ENCODE measurements around the gene MYL7.
"Not testable (repeated sequence)": the region's sequence is repeated elsewhere in the genome, so short reads cannot be mapped to it uniquely, and the experiment has no call there.

MYL7 gene

GRCh38 chr7:44141221-44141850, at the start of gene MYL7:
TSS of gene MYL7 (minus strand) at chr7:44141332. CDS start at chr7:44141305, 27 bp downstream.
- no peak for DNase-seq

- no peak for DNase-seq
Observed at GRCh38 chr7:44189993-44190872, 49.1 kb upstream of the MYL7 start.

- DNase-seq, result no peak
Observed at GRCh38 chr7:44189286-44189992, 48.3 kb upstream of the MYL7 start, which contains the start of gene GCK. TSS of gene GCK (minus strand) at chr7:44189439. CDS start at chr7:44188953, 486 bp downstream.

GRCh38 chr7:44188480-44189225, 47.5 kb upstream of the MYL7 start:
- DNase-seq, result no peak

GRCh38 chr7:44187636-44188416, 46.7 kb upstream of the MYL7 start:
- DNase-seq, result no peak

- no peak for DNase-seq
Observed at GRCh38 chr7:44186736-44187135, 45.6 kb upstream of the MYL7 start.

- no peak for DNase-seq
Observed at GRCh38 chr7:44185729-44186128, 44.6 kb upstream of the MYL7 start.

GRCh38 chr7:44184873-44185446, 43.8 kb upstream of the MYL7 start:
- DNase-seq, result no peak

GRCh38 chr7:44184206-44184872, 43.2 kb upstream of the MYL7 start:
- DNase-seq, result no peak

GRCh38 chr7:44183386-44183785, 42.3 kb upstream of the MYL7 start:
- no peak for DNase-seq

GRCh38 chr7:44182827-44183226, 41.7 kb upstream of the MYL7 start:
- DNase-seq, result no peak

GRCh38 chr7:44180631-44181030, 39.5 kb upstream of the MYL7 start:
- no peak for DNase-seq

- DNase-seq, result no peak
Observed at GRCh38 chr7:44177570-44178131, 36.5 kb upstream of the MYL7 start.

GRCh38 chr7:44176486-44176885, 35.4 kb upstream of the MYL7 start:
- DNase-seq, result no peak

GRCh38 chr7:44175730-44176129, 34.6 kb upstream of the MYL7 start:
- no peak for DNase-seq

- not testable (repeated sequence) for DNase-seq
Observed at GRCh38 chr7:44174694-44174948, 33.5 kb upstream of the MYL7 start.

GRCh38 chr7:44173911-44174693, 33.0 kb upstream of the MYL7 start:
- no peak for DNase-seq

GRCh38 chr7:44172803-44173424, 31.8 kb upstream of the MYL7 start:
- no peak for DNase-seq

- no peak for DNase-seq
Observed at GRCh38 chr7:44172352-44172751, 31.2 kb upstream of the MYL7 start.

- DNase-seq, result not testable (repeated sequence)
Observed at GRCh38 chr7:44171901-44172300, 30.8 kb upstream of the MYL7 start.

All from stimulated activated CD4-positive, alpha-beta T cell treated with anti-CD3 and anti-CD28 coated beads, Interleukin-4, amount 100 ng/mL, for 24 hours (primary cell).